DND-41 (cell line): ENCODE results near the gene MFF.

Source experiments
- ATAC-seq: fragments of 200-7000 bp; cut with Tn5 transposase; 3 replicates; pipeline ENCODE4 v1.9.1; 2021; ENCODE audit warnings: low read depth; ENCODE audit not compliant: insufficient read depth
- DNase-seq: peaks from one replicate; pipeline ENCODE4 v3.0.0-alpha.2; 2020
- H2AFZ ChIP-seq: 2 replicates; pipeline ENCODE4 v1.6.0; 2012; ENCODE audit warnings: low read depth, low read length
- H3K27ac ChIP-seq: 2 replicates; pipeline ENCODE4 v1.5.1; 2012; ENCODE audit warnings: low read length, inconsistent platforms
- H3K27me3 ChIP-seq: fragments of 200-600 bp; sonication (generic); 2 replicates; pipeline ENCODE4 v1.6.0; 2012; ENCODE audit warnings: low read length, mild to moderate bottlenecking, inconsistent platforms; ENCODE audit not compliant: insufficient read depth, poor library complexity
- H3K36me3 ChIP-seq: 2 replicates; pipeline ENCODE4 v1.5.1; 2012; ENCODE audit warnings: low read length, inconsistent platforms; ENCODE audit not compliant: insufficient read depth
- H3K4me1 ChIP-seq: 2 replicates; pipeline ENCODE4 v1.5.1; 2012; ENCODE audit warnings: mild to moderate bottlenecking, low read length; ENCODE audit not compliant: insufficient read depth
- H3K4me2 ChIP-seq: 2 replicates; pipeline ENCODE4 v1.6.0; 2012; ENCODE audit warnings: mild to moderate bottlenecking, moderate library complexity, low read length, inconsistent platforms; ENCODE audit not compliant: insufficient read depth
- H3K4me3 ChIP-seq, 2 experiments: fragments of 200-600 bp in 1 of 2; shearing (Covaris generic) in 1 of 2; 2 replicates each; pipeline ENCODE4 v1.5.1; 2012 to 2016; ENCODE audit warnings: inconsistent platforms in 2 of 2, low read length in 2 of 2, mild to moderate bottlenecking in 2 of 2, low read depth in 1 of 2, moderate library complexity in 1 of 2
- H3K79me2 ChIP-seq: 2 replicates; pipeline ENCODE4 v1.6.0; 2012; ENCODE audit warnings: low read length, inconsistent platforms; ENCODE audit not compliant: insufficient read depth
- H3K9ac ChIP-seq: 2 replicates; pipeline ENCODE4 v1.6.0; 2012; ENCODE audit warnings: low read depth, mild to moderate bottlenecking, inconsistent platforms, low read length, moderate library complexity
- H3K9me3 ChIP-seq: 2 replicates; pipeline ENCODE4 v1.5.1; 2012; ENCODE audit warnings: low read length, moderate library complexity, mild to moderate bottlenecking, inconsistent platforms; ENCODE audit not compliant: insufficient read depth, severe bottlenecking
- H4K20me1 ChIP-seq: 2 replicates; pipeline ENCODE4 v1.6.0; 2012; ENCODE audit warnings: low read length; ENCODE audit not compliant: insufficient read depth
- CTCF ChIP-seq: IDR thresholded peaks from 2 replicates; pipeline ENCODE4 v1.5.1; 2012; ENCODE audit warnings: borderline replicate concordance, low read length, moderate library complexity, mild to moderate bottlenecking; ENCODE audit not compliant: poor library complexity, severe bottlenecking; ENCODE audit errors: extremely low read depth
- EZH2 ChIP-seq: IDR thresholded peaks from 3 replicates; pipeline ENCODE4 v1.6.1; 2012; ENCODE audit warnings: borderline replicate concordance, low read depth, mild to moderate bottlenecking, moderate library complexity, low read length, inconsistent platforms; ENCODE audit not compliant: severe bottlenecking

Gene MFF

GRCh38 chr2:227337442-227337841, 12.4 kb downstream of the MFF start:
- TF ChIP-seq EZH2: no peak
- TF ChIP-seq CTCF: no peak
- H3K9ac ChIP-seq: no peak overlapping the region
- H3K36me3 ChIP-seq: peaks cover 61% of the 10 kb centered on the region
- H2AFZ ChIP-seq: no peak overlapping the region
- peaks cover 7% of the 10 kb centered on the region; the same call in 1 of the 2 replicates for H3K79me2 ChIP-seq
- no peaks in the 10 kb centered on the region for H4K20me1 ChIP-seq
- H3K4me3 ChIP-seq: no peak overlapping the region
- H3K27me3 ChIP-seq: no peaks in the 10 kb centered on the region
- H3K4me2 ChIP-seq: no peak overlapping the region
- no peaks in the 10 kb centered on the region for H3K4me1 ChIP-seq
- ATAC-seq (no peak), DNase-seq (no peak)
- no peak overlapping the region for H3K27ac ChIP-seq
- no peaks in the 10 kb centered on the region for H3K9me3 ChIP-seq

- Histone ChIP-seq H3K4me1 (no peaks in the 10 kb centered on the region), H3K4me3 (no peak overlapping the region), H4K20me1 (no peaks in the 10 kb centered on the region), H3K27ac (no peak overlapping the region), H3K36me3 (peaks cover 54% of the 10 kb centered on the region), H3K4me2 (no peak overlapping the region), H3K79me2 (0 out of 2 replicates have a peak, but pooled peaks cover 2% of the 10 kb centered on the region), H3K9ac (no peak overlapping the region), H3K9me3 (no peaks in the 10 kb centered on the region), H3K27me3 (no peaks in the 10 kb centered on the region), H2AFZ (no peak overlapping the region)
- DNase-seq (no peak), ATAC-seq (no peak)
- TF ChIP-seq EZH2: no peak
- no peak for TF ChIP-seq CTCF
These were observed 14.1 kb downstream of the MFF start for GRCh38 chr2:227339098-227339599.

GRCh38 chr2:227340106-227340505, 15.1 kb downstream of the MFF start:
- no peaks in the 10 kb centered on the region for H4K20me1 ChIP-seq
- no peak for DNase-seq
- 0 out of 2 replicates have a peak, but pooled peaks cover 2% of the 10 kb centered on the region for H3K79me2 ChIP-seq
- peaks cover 45% of the 10 kb centered on the region for H3K36me3 ChIP-seq
- no peak for ATAC-seq
- H2AFZ ChIP-seq: no peak overlapping the region
- no peak overlapping the region for H3K4me2 ChIP-seq
- no peaks in the 10 kb centered on the region for H3K4me1 ChIP-seq
- 0 out of 4 replicates have a peak overlapping the region, but pooled peaks of 1 of the 2 experiments have one; percentile 3 for H3K4me3 ChIP-seq
- H3K27me3 ChIP-seq: no peaks in the 10 kb centered on the region
- TF ChIP-seq EZH2: no peak
- TF ChIP-seq CTCF: no peak
- no peaks in the 10 kb centered on the region for H3K9me3 ChIP-seq
- H3K9ac ChIP-seq: no peak overlapping the region
- H3K27ac ChIP-seq: no peak overlapping the region
